ENCODE results near the gene ALG1.

DNA sequence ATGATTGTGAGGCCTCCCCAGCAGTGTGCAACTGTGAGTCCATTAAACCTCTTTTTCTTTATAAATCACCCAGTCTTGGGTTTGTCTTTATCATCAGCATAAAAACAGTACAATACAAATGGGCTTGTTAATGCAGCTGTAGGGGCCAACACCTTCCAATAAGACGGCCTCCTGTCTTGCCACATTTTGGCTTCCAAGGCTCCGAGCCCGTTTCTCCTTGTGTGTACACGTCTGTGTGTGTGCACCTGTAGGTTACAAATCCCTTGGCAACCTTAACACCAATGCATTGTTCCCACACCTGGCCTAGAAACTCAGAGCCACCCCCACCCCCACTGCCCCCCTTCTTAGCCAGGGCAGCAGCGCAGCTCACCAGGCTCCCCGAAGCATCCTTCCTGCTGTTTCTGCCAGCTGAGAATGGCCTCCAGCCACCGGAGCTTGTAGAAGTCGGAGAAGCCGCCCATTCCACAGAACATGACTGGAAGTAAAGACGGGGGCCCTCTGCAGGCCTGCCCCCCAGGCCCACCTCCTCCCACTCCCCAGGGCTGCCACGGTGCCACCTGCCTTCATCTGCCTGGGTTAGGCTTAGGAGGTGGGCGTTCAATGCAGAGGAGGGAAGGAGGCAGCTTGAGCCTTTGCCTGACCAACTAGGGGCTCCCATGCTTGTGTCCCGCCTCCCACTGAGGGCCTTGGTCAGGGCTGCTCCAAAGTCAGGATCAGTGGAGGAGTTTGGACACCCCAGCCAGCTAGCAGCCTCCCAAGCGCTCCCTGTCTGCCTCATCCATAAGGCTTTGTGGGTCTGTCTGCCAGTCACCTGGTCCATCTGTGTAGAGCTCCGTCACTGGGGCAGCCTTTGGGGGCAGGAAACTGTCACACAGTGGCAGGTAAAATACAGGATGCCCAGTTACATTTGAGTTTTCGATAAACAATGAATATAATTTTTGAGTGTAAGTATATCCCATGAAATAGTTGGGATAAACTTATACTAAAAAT is 16.5 kb upstream of the ALG1 start:
- no peak for TF ChIP-seq ZNF607 (CRISPR knock-in tag; IDR thresholded peaks at IDR 0.05; ENCODE audit: borderline replicate concordance)
- no peak for TF ChIP-seq NFIC (IDR thresholded peaks at IDR 0.05; ENCODE audit: low read length)
- TF ChIP-seq ETV6 (CRISPR knock-in tag; conservative IDR thresholded peaks at IDR 0.05), result no peak
- TF ChIP-seq, protein P1, sequence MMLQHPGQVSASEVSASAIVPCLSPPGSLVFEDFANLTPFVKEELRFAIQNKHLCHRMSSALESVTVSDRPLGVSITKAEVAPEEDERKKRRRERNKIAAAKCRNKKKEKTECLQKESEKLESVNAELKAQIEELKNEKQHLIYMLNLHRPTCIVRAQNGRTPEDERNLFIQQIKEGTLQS (CRISPR knock-in tag; IDR thresholded peaks at IDR 0.05), result no peak
- TF ChIP-seq KAT2B (IDR thresholded peaks at IDR 0.05; ENCODE audit: borderline replicate concordance, low read depth, low read length), result no peak
- TF ChIP-seq, protein P2, sequence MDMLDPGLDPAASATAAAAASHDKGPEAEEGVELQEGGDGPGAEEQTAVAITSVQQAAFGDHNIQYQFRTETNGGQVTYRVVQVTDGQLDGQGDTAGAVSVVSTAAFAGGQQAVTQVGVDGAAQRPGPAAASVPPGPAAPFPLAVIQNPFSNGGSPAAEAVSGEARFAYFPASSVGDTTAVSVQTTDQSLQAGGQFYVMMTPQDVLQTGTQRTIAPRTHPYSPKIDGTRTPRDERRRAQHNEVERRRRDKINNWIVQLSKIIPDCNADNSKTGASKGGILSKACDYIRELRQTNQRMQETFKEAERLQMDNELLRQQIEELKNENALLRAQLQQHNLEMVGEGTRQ (IDR thresholded peaks at IDR 0.05; ENCODE audit: low read depth, low read length), result no peak
- TF ChIP-seq, protein P2 (CRISPR knock-in tag; IDR thresholded peaks at IDR 0.05; ENCODE audit: borderline replicate concordance), result no peak
